ENCODE measurements around the gene SLC1A2. TPM values are rescaled to one million over a fixed set of nuclear protein-coding genes. Genes with fewer than 3 reads are reported as not detected.

Gene SLC1A2
- polyA plus RNA-seq, 1 experiment: 0.60 TPM

DNA sequence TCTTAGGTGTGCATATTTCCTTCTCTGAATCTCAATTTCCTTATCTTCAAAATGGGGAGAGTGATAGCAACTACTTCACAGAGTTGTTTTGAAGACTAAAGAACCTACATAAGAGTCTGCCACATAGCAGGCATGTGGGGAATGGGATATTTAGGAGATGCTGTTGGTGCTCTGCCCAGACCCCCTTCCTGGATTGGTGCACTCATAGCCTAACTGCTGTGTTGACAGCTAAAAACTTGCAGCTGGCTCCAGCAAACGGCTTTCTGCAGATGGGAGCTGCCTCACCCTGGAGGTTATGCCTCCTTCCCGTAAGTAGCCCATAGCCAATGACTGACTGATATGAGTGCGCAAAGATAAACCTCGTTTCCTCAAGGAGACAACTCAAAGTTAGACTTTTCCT lies 174.3 kb downstream of the SLC1A2 start:
- Histone ChIP-seq H3K4me3 (ENCODE audit: low read depth, low read length) (no peak overlapping the region), H3K36me3 (ENCODE audit: control insufficient read depth, insufficient read depth, low read length) (no peaks in the 10 kb centered on the region), H3K27me3 (ENCODE audit: control insufficient read depth, insufficient read depth, low read length) (no peaks in the 10 kb centered on the region)
- ChIA-PET CTCF (interaction anchor here (1.0 to 2.6 kb wide), 3 partner anchors 8 to 319 kb away, joined by 3 to 11 read pairs (median 4); no protein-coding TSS in a partner anchor), POLR2A (no interaction called here)
- TF ChIP-seq CTCF (IDR thresholded peaks at IDR 0.05; ENCODE audit: insufficient read depth, low read depth, low read length): no peak
- DNase-seq (ENCODE audit: low read depth): no peak

- POLR2A ChIA-PET: no interaction called here
- TF ChIP-seq CTCF (IDR thresholded peaks at IDR 0.05; ENCODE audit: insufficient read depth, low read depth, low read length): no peak
- DNase-seq (ENCODE audit: low read depth): no peak
- H3K27me3 ChIP-seq (ENCODE audit: control insufficient read depth, insufficient read depth, low read length): no peaks in the 10 kb centered on the region
- CTCF ChIA-PET: interaction anchor here (1.3 kb wide), 1 partner anchor 103 kb away, joined by 3 read pairs; no protein-coding TSS in a partner anchor
- no peaks in the 10 kb centered on the region for H3K36me3 ChIP-seq (ENCODE audit: control insufficient read depth, insufficient read depth, low read length)
- H3K4me3 ChIP-seq (ENCODE audit: low read depth, low read length): no peak overlapping the region
These were observed 175.6 kb downstream of the SLC1A2 start for GRCh38 chr11:35243774-35244173.

DNA sequence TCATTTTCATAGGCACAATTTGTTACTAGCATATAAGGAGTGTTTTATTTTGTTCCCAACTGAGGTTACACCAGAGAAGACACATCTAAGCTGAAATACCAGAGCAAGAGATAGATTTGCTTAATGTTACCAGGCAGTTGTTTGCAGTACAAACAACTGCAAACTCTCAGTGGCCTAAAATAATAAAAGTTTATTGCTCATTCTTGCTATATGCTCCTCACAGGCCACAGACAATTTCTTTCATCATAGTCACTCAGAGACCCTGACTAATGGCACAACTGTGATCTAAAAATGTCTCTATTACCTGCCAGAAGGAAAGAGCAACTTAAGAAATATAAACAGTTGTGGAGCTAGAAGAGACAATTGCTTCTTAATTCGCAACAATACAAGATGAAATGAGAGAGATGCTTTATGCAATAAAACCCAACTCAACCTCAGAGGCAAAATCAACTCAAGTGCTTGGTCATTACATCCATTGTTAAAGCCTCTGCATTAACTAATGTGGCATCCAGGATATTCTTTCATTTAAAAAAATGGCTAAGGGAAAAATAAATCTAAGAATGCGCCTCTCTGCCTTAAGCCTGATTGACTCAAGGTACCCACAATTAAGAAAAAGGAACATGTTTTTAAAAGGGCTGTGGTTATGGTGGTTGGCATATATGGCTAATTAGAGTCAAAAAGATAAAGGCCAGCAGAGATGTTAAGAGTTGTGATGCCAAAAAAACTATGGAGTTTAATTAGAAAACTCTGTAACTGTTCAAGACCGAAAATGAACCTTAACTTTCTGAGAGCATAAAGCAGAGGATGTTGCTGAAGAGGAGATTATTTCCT lies 176.7 kb downstream of the SLC1A2 start:
- Histone ChIP-seq H3K4me3 (ENCODE audit: low read depth, low read length) (no peak overlapping the region), H3K27me3 (ENCODE audit: control insufficient read depth, insufficient read depth, low read length) (no peaks in the 10 kb centered on the region), H3K36me3 (ENCODE audit: control insufficient read depth, insufficient read depth, low read length) (no peaks in the 10 kb centered on the region)
- peak; percentile 32 for DNase-seq (ENCODE audit: low read depth)
- POLR2A ChIA-PET: interaction anchor here (0.6 kb wide), 2 partner anchors 103 to 324 kb away, joined by 3 to 6 read pairs; no protein-coding TSS in a partner anchor
- no peak for TF ChIP-seq CTCF (IDR thresholded peaks at IDR 0.05; ENCODE audit: insufficient read depth, low read depth, low read length)
- CTCF ChIA-PET: no interaction called here

GRCh38 chr11:35241531-35241930 lies 177.8 kb downstream of the SLC1A2 start:
- Histone ChIP-seq H3K36me3 (ENCODE audit: control insufficient read depth, insufficient read depth, low read length) (no peaks in the 10 kb centered on the region), H3K27me3 (ENCODE audit: control insufficient read depth, insufficient read depth, low read length) (no peaks in the 10 kb centered on the region), H3K4me3 (ENCODE audit: low read depth, low read length) (no peak overlapping the region)
- no peak for DNase-seq (ENCODE audit: low read depth)
- POLR2A ChIA-PET: no interaction called here
- TF ChIP-seq CTCF (IDR thresholded peaks at IDR 0.05; ENCODE audit: insufficient read depth, low read depth, low read length): no peak
- CTCF ChIA-PET: no interaction called here

- H3K36me3 ChIP-seq (ENCODE audit: control insufficient read depth, insufficient read depth, low read length): no peaks in the 10 kb centered on the region
- H3K27me3 ChIP-seq (ENCODE audit: control insufficient read depth, insufficient read depth, low read length): no peaks in the 10 kb centered on the region
- no peak for DNase-seq (ENCODE audit: low read depth)
- H3K4me3 ChIP-seq (ENCODE audit: low read depth, low read length): no peak overlapping the region
- TF ChIP-seq CTCF (IDR thresholded peaks at IDR 0.05; ENCODE audit: insufficient read depth, low read depth, low read length): no peak
- ChIA-PET CTCF (interaction anchor here (0.6 to 1.0 kb wide), 2 partner anchors 34 to 147 kb away, joined by 3 to 4 read pairs; no protein-coding TSS in a partner anchor), POLR2A (no interaction called here)
These were observed 178.3 kb downstream of the SLC1A2 start for GRCh38 chr11:35241083-35241482.
